Fibroblast of lung (primary cell): ENCODE data around the gene NRCAM. TPM values are rescaled to one million over a fixed set of nuclear protein-coding genes. Genes with fewer than 3 reads are reported as not detected.

ENCODE experiments used
- DNase-seq, 2 donors: peaks; one replicate each; pipeline versions ENCODE4 v3.0.0 to v3.0.0-alpha.2; 2010; ENCODE audit warnings: low read depth in 2 of 2
- H2AFZ ChIP-seq: 2 replicates; pipeline ENCODE4 v1.5.1; 2012; ENCODE audit warnings: low read length, control low read depth, inconsistent platforms
- H3K27ac ChIP-seq: 2 replicates; pipeline ENCODE4 v1.5.1; 2011; ENCODE audit warnings: low read length, control low read depth; ENCODE audit not compliant: insufficient read depth
- H3K27me3 ChIP-seq: 2 replicates; pipeline ENCODE4 v1.5.1; 2011; ENCODE audit warnings: mild to moderate bottlenecking, low read length; ENCODE audit not compliant: control insufficient read depth, insufficient read depth
- H3K36me3 ChIP-seq: 2 replicates; pipeline ENCODE4 v1.5.1; 2011; ENCODE audit warnings: low read length; ENCODE audit not compliant: control insufficient read depth, insufficient read depth
- H3K4me1 ChIP-seq: 2 replicates; pipeline ENCODE4 v1.5.1; 2011; ENCODE audit warnings: low read length; ENCODE audit not compliant: control insufficient read depth, insufficient read depth; ENCODE audit errors: extremely low read depth
- H3K4me2 ChIP-seq: 2 replicates; pipeline ENCODE4 v1.5.1; 2011; ENCODE audit warnings: low read length, control low read depth; ENCODE audit not compliant: insufficient read depth; ENCODE audit errors: extremely low read depth
- H3K4me3 ChIP-seq, 4 experiments: fragments of 200-600 bp in 1 of 4; sonication (generic) in 1 of 4; replicated peaks in 1 of 4; 2 replicates each; pipeline ENCODE4 v1.5.1; 2011 to 2016; ENCODE audit warnings: low read length in 4 of 4, low read depth in 3 of 4, mild to moderate bottlenecking in 3 of 4, control low read depth in 2 of 4, inconsistent platforms in 1 of 4, mixed read lengths in 1 of 4; ENCODE audit not compliant: insufficient read depth in 1 of 4; ENCODE audit errors: control extremely low read depth in 1 of 4
- H3K79me2 ChIP-seq: 2 replicates; pipeline ENCODE4 v1.5.1; 2012; ENCODE audit warnings: mild to moderate bottlenecking, low read length, inconsistent platforms; ENCODE audit not compliant: control insufficient read depth, insufficient read depth
- H3K9ac ChIP-seq: 2 replicates; pipeline ENCODE4 v1.5.1; 2011; ENCODE audit warnings: mild to moderate bottlenecking, low read length, control low read depth; ENCODE audit not compliant: insufficient read depth
- H3K9me3 ChIP-seq: 2 replicates; pipeline ENCODE4 v1.5.1; 2012; ENCODE audit warnings: low read depth, low read length; ENCODE audit not compliant: control insufficient read depth, insufficient read depth
- H4K20me1 ChIP-seq: 2 replicates; pipeline ENCODE4 v1.5.1; 2011; ENCODE audit warnings: low read length; ENCODE audit not compliant: control insufficient read depth, insufficient read depth; ENCODE audit errors: extremely low read depth
- EZH2 ChIP-seq: IDR thresholded peaks from 2 replicates; pipeline ENCODE4 v1.5.1; 2012; ENCODE audit warnings: low read length, control low read depth, mild to moderate bottlenecking; ENCODE audit errors: missing control alignments
- polyA plus RNA-seq, 2 donors: library from polyadenylated mRNA; depleted of rRNA in 1 of 2; stranded (reverse) in 1 of 2; unstranded in 1 of 2; fragments of >200 nt; gene quantifications; 2 replicates each; pipeline ENCODE4 v1.2.1, GENCODE V29; 2011 to 2012; ENCODE audit warnings: missing spikeins in 1 of 2
- total RNA-seq: library from RNA; depleted of rRNA; stranded (reverse); fragments of >200 nt; gene quantifications from 2 replicates; pipeline ENCODE4 v1.2.1, GENCODE V29; 2014
- TF ChIP-seq, protein P1 (sequence below), 2 donors: IDR thresholded peaks in 1 of 2; conservative IDR thresholded peaks in 1 of 2; 1 replicate in 1 of 2; 2 replicates in 1 of 2; pipeline ENCODE4 v1.5.1; 2011 to 2012; ENCODE audit warnings: low read length in 2 of 2, control low read depth in 1 of 2, inconsistent platforms in 1 of 2, low read depth in 1 of 2, mild to moderate bottlenecking in 1 of 2

Gene NRCAM
- total and polyA plus RNA-seq, 2 donors (not counting 1 experiment from before 2014, with no cell fraction given), result 2.1 to 2.2 TPM

DNA sequence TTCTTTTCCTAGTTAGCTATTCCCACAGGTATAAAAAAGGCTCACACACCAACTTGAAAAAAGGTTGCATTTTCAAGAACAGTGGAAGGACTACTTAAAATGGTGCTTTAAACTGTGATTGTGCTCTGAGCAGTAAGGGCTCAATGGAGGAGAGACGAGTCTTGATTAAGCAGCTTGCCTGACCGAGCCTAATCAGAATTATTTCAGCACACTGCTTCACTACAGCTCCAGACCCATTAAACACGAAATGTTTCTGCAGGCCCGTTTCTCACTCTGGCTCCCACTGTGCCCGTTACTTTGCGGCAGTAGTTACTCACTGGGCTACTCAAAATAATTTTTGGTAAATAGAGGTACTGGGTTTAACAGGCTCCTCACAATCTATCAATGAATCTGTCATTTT is 126.0 kb downstream of the NRCAM start:
- Histone ChIP-seq H3K9me3 (no peaks in the 10 kb centered on the region), H3K79me2 (no peaks in the 10 kb centered on the region), H3K4me3 (no peak overlapping the region), H3K27me3 (no peaks in the 10 kb centered on the region), H2AFZ (no peak overlapping the region), H3K27ac (no peak overlapping the region), H3K4me1 (no peaks in the 10 kb centered on the region), H4K20me1 (no peaks in the 10 kb centered on the region), H3K36me3 (no peaks in the 10 kb centered on the region), H3K9ac (no peak overlapping the region), H3K4me2 (no peak overlapping the region)
- no peak for TF ChIP-seq EZH2
- TF ChIP-seq, protein P1, sequence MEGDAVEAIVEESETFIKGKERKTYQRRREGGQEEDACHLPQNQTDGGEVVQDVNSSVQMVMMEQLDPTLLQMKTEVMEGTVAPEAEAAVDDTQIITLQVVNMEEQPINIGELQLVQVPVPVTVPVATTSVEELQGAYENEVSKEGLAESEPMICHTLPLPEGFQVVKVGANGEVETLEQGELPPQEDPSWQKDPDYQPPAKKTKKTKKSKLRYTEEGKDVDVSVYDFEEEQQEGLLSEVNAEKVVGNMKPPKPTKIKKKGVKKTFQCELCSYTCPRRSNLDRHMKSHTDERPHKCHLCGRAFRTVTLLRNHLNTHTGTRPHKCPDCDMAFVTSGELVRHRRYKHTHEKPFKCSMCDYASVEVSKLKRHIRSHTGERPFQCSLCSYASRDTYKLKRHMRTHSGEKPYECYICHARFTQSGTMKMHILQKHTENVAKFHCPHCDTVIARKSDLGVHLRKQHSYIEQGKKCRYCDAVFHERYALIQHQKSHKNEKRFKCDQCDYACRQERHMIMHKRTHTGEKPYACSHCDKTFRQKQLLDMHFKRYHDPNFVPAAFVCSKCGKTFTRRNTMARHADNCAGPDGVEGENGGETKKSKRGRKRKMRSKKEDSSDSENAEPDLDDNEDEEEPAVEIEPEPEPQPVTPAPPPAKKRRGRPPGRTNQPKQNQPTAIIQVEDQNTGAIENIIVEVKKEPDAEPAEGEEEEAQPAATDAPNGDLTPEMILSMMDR (conservative IDR thresholded peaks at IDR 0.05 in 1 of 2, IDR thresholded peaks at IDR 0.05 in 1 of 2; ENCODE audit: low read depth in 1 of 2, low read length in 2 of 2), result no peak
- DNase-seq, result no peak

- Histone ChIP-seq H3K9me3 (no peaks in the 10 kb centered on the region), H3K27me3 (no peaks in the 10 kb centered on the region), H3K79me2 (no peaks in the 10 kb centered on the region), H3K4me3 (no peak overlapping the region), H3K27ac (no peak overlapping the region), H3K4me1 (no peaks in the 10 kb centered on the region), H2AFZ (no peak overlapping the region), H3K9ac (no peak overlapping the region), H3K36me3 (no peaks in the 10 kb centered on the region), H3K4me2 (no peak overlapping the region), H4K20me1 (no peaks in the 10 kb centered on the region)
- no peak for TF ChIP-seq EZH2
- TF ChIP-seq, protein P1 (conservative IDR thresholded peaks at IDR 0.05 in 1 of 2, IDR thresholded peaks at IDR 0.05 in 1 of 2; ENCODE audit: low read depth in 1 of 2, low read length in 2 of 2), result no peak
- DNase-seq, result no peak
These were observed 126.7 kb downstream of the NRCAM start for GRCh38 chr7:108329514-108329913.

DNA sequence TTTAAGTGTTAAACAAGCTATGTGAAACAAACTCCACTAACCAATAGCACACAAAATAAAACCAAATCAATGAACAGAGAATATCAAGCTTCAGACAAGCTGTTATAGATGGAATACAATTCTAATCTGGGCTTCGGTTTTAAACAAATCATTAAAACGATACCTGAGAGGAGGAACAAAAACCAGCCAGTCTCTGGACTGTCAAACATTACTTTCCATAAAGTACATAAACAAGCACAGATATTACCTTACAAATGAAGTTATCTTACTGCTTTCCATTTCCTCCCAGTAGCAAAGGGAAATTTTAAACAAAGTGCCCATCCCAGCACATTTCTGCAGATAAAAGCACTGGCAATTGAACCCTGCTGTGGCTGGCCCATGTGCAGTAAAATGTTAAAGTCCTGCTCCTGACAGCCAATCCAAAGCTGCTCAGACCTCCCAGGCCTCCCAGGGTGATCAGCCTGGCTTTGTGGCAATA is 128.0 kb downstream of the NRCAM start:
- no peak overlapping the region for H3K4me2 ChIP-seq
- TF ChIP-seq, protein P1 (conservative IDR thresholded peaks at IDR 0.05 in 1 of 2, IDR thresholded peaks at IDR 0.05 in 1 of 2; ENCODE audit: low read depth in 1 of 2, low read length in 2 of 2), result no peak
- TF ChIP-seq EZH2, result no peak
- no peaks in the 10 kb centered on the region for H4K20me1 ChIP-seq
- H2AFZ ChIP-seq, result no peak overlapping the region
- H3K4me3 ChIP-seq, result no peak overlapping the region
- no peak overlapping the region for H3K9ac ChIP-seq
- no peaks in the 10 kb centered on the region for H3K36me3 ChIP-seq
- no peaks in the 10 kb centered on the region for H3K27me3 ChIP-seq
- H3K4me1 ChIP-seq, result no peaks in the 10 kb centered on the region
- DNase-seq, result no peak
- no peak overlapping the region for H3K27ac ChIP-seq
- H3K79me2 ChIP-seq, result no peaks in the 10 kb centered on the region
- H3K9me3 ChIP-seq, result no peaks in the 10 kb centered on the region
